Measurements from ENCODE around the gene SLC25A31. TPM values are rescaled to one million over a fixed set of nuclear protein-coding genes. Genes with fewer than 3 reads are reported as not detected.

Gene SLC25A31
- total RNA-seq, 1 donor from 2014 or later = not detected

GRCh38 chr4:127772769-127773671 is 42.8 kb downstream of the SLC25A31 start:
- intact Hi-C loops (cut with DNase I) = no loop called here
- DNase-seq (ENCODE audit: missing footprints) (no peak), ATAC-seq (no peak)

- intact Hi-C loops (cut with DNase I) = no loop called here
- ATAC-seq (no peak), DNase-seq (ENCODE audit: missing footprints) (no peak)
Measured at GRCh38 chr4:127775843-127776242, 45.6 kb downstream of the SLC25A31 start.

DNA sequence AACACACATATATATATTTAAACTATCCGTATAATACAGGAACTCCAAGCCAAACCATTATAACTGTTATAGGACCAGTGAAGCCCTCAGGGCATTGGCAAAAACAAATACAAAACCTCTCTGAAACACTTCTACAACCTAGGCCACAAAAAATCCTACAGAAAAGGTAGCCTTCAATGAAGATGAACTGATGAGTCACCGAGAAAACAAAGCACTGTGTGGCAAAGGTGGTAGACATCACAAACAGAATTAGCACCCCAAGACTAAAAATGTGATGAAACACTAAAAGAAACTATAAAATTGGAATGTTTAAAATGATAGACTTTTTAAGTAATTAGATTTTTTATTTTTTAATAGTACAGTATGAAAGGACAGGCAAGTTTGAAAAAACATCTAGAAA is 46.4 kb downstream of the SLC25A31 start:
- DNase-seq (ENCODE audit: missing footprints) (no peak), ATAC-seq (no peak)
- intact Hi-C loops (cut with DNase I) = no loop called here

DNA sequence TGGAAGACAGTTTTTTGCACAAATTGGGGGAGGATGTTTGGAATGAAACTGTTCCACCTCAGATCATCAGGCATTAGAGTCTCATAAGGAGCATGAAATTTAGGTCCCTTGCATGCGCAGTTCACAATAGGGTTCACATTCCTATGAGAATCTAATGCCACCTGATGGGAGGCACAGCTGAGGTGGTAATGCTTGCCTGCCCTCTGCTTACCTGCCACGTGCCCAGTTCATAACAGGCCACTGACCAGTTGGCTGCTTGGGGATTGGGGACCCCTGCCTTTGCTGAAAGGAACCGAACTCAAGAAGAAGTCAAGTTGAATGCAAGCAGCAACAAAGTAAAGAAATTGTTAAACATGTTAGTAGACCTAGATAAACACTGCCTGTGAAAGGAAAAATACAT is 47.3 kb downstream of the SLC25A31 start:
- DNase-seq (ENCODE audit: missing footprints) (no peak), ATAC-seq (no peak)
- intact Hi-C loops (cut with DNase I) = no loop called here

GRCh38 chr4:127778102-127778501 is 47.9 kb downstream of the SLC25A31 start:
- no peak for DNase-seq (ENCODE audit: missing footprints)
- intact Hi-C loops (cut with DNase I) = no loop called here
- no peak for ATAC-seq

DNA sequence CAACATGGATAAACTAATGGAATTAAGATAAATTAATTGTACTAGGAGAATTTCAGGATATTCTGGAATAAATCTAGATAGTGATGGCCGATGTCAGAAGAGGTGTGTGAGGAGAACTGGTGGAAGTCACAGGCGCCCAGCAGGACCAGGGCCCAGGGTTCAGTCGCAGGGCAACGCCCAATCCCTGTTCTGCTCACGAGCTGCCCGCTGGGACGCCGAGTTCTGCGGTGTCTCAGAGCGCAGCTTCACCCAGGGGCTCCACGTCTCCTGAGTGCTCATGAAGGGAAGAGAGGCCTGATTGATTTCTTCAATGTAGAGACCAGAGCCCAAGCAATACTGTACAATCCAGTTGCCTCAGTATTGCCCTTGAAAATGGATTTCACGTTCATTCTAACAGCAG is 50.4 kb downstream of the SLC25A31 start:
- ATAC-seq (no peak), DNase-seq (ENCODE audit: missing footprints) (peak; percentile 37)
- intact Hi-C loops (cut with DNase I) = loop anchor here (2.0 to 10.0 kb wide), 4 partner anchors 102 to 284 kb away; partner anchors contain the start of genes ABHD18, INTU, LARP1B and MFSD8

- intact Hi-C loops (cut with DNase I) = loop anchor here (2.0 to 10.0 kb wide), 4 partner anchors 101 to 283 kb away; partner anchors contain the start of genes ABHD18, INTU, LARP1B and MFSD8
- peak; percentile 77 for ATAC-seq
- peak; percentile 53 for DNase-seq (ENCODE audit: missing footprints)
Measured at GRCh38 chr4:127781300-127782024, 51.3 kb downstream of the SLC25A31 start.

DNA sequence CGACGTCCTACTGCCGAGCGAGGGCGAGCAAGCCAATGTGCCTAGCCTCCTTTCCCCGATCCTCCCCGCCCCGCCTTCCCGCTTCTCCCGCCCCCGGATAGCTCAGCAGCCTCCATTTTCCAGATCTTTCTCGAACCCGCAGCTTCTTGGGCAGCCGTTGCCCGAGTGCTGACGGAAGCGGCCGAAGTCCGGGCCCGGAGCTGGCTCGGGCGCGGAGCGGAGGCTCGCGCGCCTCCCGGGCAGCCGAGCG is 51.8 kb downstream of the SLC25A31 start:
- intact Hi-C loops (cut with DNase I) = loop anchor here (5.0 to 10.0 kb wide), 3 partner anchors 100 to 283 kb away; partner anchors contain the start of genes INTU, LARP1B and PLK4
- ATAC-seq (peak; percentile 97), DNase-seq (ENCODE audit: missing footprints) (peak; percentile 92)

GRCh38 chr4:127782275-127783025 is 52.2 kb downstream of the SLC25A31 start, which contains the start of gene HSPA4L:
TSS of gene HSPA4L (plus strand) at chr4:127782322. CDS start at chr4:127782551, 229 bp downstream.
- ATAC-seq (peak; percentile 45), DNase-seq (ENCODE audit: missing footprints) (peak; percentile 80)
- intact Hi-C loops (cut with DNase I) = loop anchor here (5.0 to 10.0 kb wide), 3 partner anchors 100 to 282 kb away; partner anchors contain the start of genes INTU, LARP1B and PLK4

DNA sequence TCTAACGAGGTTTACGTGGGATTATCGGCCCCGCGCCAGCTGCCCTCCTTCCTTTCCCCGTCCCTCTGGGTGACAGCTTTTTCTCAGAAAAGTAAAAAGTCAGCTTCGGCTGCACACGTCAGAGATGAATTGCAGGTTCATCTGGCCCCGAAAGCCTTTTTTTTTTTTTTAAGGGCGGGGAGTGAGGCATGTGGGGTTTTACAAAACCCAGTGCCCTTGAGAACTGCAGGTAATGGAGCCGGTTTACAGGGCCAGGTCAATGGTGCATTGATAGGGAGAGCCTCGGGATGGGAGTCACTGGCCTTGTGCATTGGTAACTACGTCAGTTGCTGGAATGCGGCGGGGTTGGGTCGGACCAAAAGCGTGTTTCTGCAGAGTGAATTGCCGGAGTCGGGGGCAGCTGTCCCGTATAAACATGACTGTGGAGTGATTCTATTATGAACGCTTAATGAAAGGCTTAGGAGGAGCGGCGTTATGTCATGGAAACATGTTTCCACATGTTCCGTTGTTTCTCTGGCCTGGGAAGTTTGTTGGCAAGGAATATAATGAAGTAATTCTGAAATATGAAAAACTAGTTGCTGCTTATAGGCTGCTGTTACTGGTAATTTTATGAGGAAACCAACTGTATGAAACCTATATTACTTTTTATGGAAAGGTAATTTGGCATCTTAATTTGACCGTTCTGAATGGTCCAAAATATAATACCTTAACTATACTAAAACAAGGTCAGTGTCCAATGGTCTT is 53.0 kb downstream of the SLC25A31 start:
- ATAC-seq (peak; percentile 64), DNase-seq (ENCODE audit: missing footprints) (peak; percentile 78)
- intact Hi-C loops (cut with DNase I) = loop anchor here (5.0 to 10.0 kb wide), 3 partner anchors 99 to 282 kb away; partner anchors contain the start of genes INTU, LARP1B and PLK4

- ATAC-seq (no peak), DNase-seq (ENCODE audit: missing footprints) (no peak)
- intact Hi-C loops (cut with DNase I) = loop anchor here (5.0 to 10.0 kb wide), 3 partner anchors 98 to 281 kb away; partner anchors contain the start of genes INTU, LARP1B and PLK4
Measured at GRCh38 chr4:127783955-127784770, 54.0 kb downstream of the SLC25A31 start.

- intact Hi-C loops (cut with DNase I) = loop anchor here (10.0 kb wide), 1 partner anchor 276 kb away; the partner anchor contains the start of gene LARP1B
- ATAC-seq = no peak
Measured at GRCh38 chr4:127788517-127788916, 58.3 kb downstream of the SLC25A31 start.

DNA sequence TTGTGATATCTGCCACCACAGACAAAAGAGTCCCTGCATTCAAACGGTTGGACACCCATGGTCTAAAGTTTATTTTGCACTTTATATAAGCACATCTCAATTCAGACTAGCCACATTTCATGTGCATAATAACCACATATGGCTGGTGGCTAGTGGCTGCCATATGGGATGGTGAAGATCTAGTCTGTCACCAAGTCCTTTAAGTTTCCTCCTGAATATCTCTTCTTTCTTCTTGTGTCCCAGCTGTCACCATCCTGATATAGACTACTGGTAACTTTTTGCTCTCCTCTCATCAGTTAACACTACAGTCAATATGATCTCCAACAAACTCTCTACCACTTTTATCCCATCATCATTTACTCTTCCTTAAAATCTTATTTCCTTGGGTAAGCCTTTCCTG is 61.2 kb downstream of the SLC25A31 start:
- no peak for DNase-seq (ENCODE audit: missing footprints)
- intact Hi-C loops (cut with DNase I) = no loop called here
- ATAC-seq = no peak

More at GRCh38 chr4:127788517-127788916, 58.3 kb downstream of the SLC25A31 start:
- no peak for DNase-seq (ENCODE audit: missing footprints)

- DNase-seq (ENCODE audit: missing footprints) = no peak
- intact Hi-C loops (cut with DNase I) = no loop called here
- no peak for ATAC-seq
Measured at GRCh38 chr4:127793528-127793927, 63.3 kb downstream of the SLC25A31 start.

- intact Hi-C loops (cut with DNase I) = no loop called here
- ATAC-seq = no peak
Measured at GRCh38 chr4:127799711-127800110, 69.5 kb downstream of the SLC25A31 start.

GRCh38 chr4:127809173-127809800 is 79.1 kb downstream of the SLC25A31 start:
- intact Hi-C loops (cut with DNase I) = no loop called here
- ATAC-seq (no peak), DNase-seq (ENCODE audit: missing footprints) (no peak)

More at GRCh38 chr4:127799711-127800110, 69.5 kb downstream of the SLC25A31 start:
- no peak for DNase-seq (ENCODE audit: missing footprints)

DNA sequence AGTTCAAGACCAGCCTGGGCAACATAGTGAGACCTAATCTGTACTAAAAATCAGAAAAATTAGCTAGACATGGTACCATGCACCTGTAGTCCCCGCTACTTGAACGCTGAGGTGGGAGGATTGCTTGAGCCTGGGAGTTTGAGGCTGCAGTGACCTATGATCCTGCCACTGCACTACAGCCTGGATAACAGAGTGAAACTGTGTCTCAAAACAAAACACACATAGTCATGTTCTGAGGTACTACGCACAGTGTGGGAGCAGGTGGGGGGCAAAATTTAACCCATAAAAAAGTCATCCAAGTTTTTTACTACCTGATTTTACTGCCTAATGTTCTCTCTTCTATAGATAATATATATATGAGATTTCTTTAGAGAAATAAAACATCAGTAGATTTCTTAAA is 80.4 kb downstream of the SLC25A31 start:
- no peak for ATAC-seq
- intact Hi-C loops (cut with DNase I) = no loop called here
- no peak for DNase-seq (ENCODE audit: missing footprints)

All from Right ventricle myocardium inferior (tissue), 1 donor.